Left ventricle myocardium superior (tissue), 1 donor: Measurements from ENCODE around the gene RNF150. TPM values are rescaled to one million over a fixed set of nuclear protein-coding genes. Genes with fewer than 3 reads are reported as not detected.
"Not testable (repeated sequence)": the region's sequence is repeated elsewhere in the genome, so short reads cannot be mapped to it uniquely, and the experiment has no call there.

Experiments used
- ATAC-seq: fragments of 200-7000 bp; cut with Tn5 transposase; one replicate; pipeline ENCODE4 v1.9.1; 2020; ENCODE audit warnings: mild to moderate bottlenecking, moderate library complexity
- DNase-seq: peaks from one replicate; pipeline ENCODE4 v3.0.0-alpha.2; 2020
- intact Hi-C: fragments of 100-400 bp; cut with micrococcal nuclease; formaldehyde crosslinking; loops from one replicate; pipeline ENCODE4 v1.11.0; 2022
- total RNA-seq: library from RNA; stranded (reverse); fragmentation: NEBNext Ultra II Directional; extraction: Animal tissue kit (Norgen Biotek cat#: 25700); gene quantifications from one replicate; pipeline ENCODE4 v1.2.1, GENCODE V29; 2021
- donor health status: DM: no; HTN: yes; CAD: no; lungs with severe emphysema.

The RNF150 gene
- total RNA-seq, 1 donor from 2014 or later, result 57.1 TPM

- intact Hi-C loops, result no loop called here
- ATAC-seq, result no peak
Observed at GRCh38 chr4:140862177-140862442, 271.2 kb downstream of the RNF150 start.

DNA sequence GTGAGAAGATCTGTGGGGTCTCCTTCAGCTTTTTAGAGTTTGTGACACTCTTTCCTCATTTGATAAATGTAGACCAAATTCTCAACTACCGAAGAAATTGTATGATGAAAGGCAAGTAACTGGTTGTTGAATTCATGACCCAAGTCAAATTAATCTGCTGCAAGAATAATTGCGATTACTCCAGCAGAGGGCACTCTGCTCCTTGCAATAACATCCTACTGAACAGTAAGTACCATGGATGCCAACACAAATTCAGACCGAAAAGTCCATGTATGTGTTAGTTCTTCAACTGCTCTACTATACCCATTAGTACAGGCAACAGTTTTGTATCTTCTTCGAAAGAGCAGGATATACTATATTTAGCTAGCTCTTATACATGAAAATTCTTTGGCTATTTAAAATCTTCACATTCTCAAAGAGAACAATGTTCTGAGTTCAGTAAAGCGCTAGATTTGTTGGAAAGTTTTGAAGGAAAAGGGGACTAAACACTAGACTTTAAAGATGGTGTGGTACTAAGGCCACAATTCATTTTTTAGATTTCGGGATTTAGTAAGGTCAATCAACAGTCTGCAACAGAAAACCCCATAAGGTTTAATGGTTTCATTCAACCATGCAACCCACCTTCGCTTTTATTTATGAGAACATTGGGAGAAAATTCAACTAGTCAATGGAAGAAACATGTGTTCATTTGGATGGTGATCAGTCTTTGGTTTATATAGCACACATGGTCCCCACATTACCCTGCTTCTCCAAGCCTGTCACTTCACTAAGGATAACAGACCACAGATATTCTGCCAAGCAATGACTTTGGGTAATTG lies 271.7 kb downstream of the RNF150 start:
- intact Hi-C loops, result no loop called here
- DNase-seq (no peak), ATAC-seq (peak; percentile 68)

More at GRCh38 chr4:140862177-140862442, 271.2 kb downstream of the RNF150 start:
- no peak for DNase-seq

- ATAC-seq (peak; percentile 16), DNase-seq (peak; percentile 29)
- intact Hi-C loops, result no loop called here
Observed at GRCh38 chr4:140858897-140859296, 274.4 kb downstream of the RNF150 start.

- no peak for ATAC-seq
- intact Hi-C loops, result no loop called here
- no peak for DNase-seq
Observed at GRCh38 chr4:140857111-140857510, 276.2 kb downstream of the RNF150 start.

- intact Hi-C loops, result no loop called here
- DNase-seq (peak; percentile 29), ATAC-seq (peak; percentile 66)
Observed at GRCh38 chr4:140856621-140857062, 276.6 kb downstream of the RNF150 start.

DNA sequence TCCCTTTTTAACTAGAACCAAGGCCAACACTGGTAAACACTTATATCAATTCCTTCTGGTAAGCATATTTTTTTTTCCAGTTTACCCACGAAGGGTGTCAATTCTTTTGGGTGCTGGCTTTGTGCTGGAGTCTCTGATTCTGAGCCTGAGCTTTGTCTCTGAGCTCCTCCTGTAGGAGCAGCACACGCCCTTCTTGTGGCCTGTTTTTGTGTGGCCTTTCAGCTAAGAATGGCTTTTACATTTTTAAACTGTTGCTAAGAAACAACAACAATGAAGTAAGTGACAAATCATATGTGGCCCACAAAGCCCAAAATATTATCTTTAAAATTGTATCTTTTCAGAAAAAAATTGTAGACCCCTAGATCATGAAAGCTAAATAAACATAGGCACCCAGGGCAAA lies 279.1 kb downstream of the RNF150 start:
- intact Hi-C loops, result no loop called here
- no peak for ATAC-seq
- no peak for DNase-seq

GRCh38 chr4:140851804-140852203 lies 281.5 kb downstream of the RNF150 start:
- intact Hi-C loops, result no loop called here
- no peak for DNase-seq
- no peak for ATAC-seq

- ATAC-seq (peak; percentile 72), DNase-seq (no peak)
- intact Hi-C loops, result no loop called here
Observed at GRCh38 chr4:140851032-140851636, 282.1 kb downstream of the RNF150 start.

DNA sequence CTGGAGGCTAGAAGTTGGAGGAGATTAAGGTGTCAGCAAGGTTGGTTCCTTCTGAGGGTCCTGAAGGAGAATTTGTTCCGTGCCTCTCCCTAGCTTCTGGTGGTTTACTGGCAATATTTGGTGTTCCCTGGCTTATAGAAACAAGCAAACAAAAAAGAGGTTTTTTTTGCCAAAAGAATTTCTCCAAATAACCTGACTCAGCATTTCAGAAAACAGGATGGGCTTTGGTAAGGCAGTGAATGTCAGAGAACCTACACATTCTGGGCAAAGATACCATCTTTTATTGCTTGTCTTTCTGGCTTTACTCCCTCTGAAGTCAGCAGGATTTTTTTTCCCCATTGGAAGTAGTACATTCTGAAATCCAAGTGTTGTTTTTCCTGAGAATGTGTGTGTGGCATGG lies 283.7 kb downstream of the RNF150 start:
- DNase-seq, result no peak
- ATAC-seq, result no peak
- intact Hi-C loops, result no loop called here

DNA sequence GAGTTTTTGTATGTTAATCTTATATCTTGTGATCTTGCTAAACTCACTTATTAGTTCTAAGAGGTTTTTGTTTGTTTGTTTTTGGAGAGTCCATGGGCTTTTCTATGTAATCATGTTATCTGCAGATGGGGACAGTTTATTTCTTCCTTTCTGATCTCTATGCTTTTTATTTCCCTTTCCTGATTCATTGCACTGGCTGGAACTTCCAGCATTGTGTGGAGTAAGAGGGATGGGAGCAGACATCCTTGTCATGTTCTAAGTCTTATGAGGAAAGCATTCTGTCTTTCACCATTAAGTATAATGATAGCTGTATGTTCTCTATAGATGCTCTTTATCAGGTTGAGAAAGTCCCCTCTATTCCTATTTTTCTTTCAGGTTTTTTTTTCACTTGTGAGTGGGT lies 286.5 kb downstream of the RNF150 start:
- DNase-seq, result no peak
- intact Hi-C loops, result no loop called here
- ATAC-seq, result no peak

DNA sequence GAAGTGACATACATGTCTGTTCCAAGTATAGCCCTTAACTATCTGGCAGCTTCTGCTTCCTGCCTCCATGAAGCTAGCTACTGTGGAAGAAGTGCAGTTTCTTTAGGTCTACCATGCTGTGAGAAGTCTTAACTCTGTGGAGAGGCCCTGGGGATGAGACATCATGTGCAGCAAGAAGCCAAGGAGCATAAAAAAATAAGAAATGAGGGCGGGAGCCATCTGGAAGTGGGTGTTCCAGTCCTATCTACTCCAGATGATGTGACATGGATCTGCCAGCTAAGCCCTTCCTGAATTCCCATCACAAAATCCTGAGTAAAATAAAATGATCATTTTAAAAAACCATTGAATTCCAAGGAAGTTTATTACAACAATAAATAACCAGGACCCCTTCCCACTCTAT lies 289.2 kb downstream of the RNF150 start:
- DNase-seq, result no peak
- intact Hi-C loops, result no loop called here
- no peak for ATAC-seq

- intact Hi-C loops, result no loop called here
- DNase-seq (no peak), ATAC-seq (no peak)
Observed at GRCh38 chr4:140841186-140841585, 292.1 kb downstream of the RNF150 start.

GRCh38 chr4:140839888-140840790 lies 293.1 kb downstream of the RNF150 start:
- ATAC-seq (peak; percentile 37), DNase-seq (no peak)
- intact Hi-C loops, result no loop called here

GRCh38 chr4:140839406-140839805 lies 293.9 kb downstream of the RNF150 start:
- no peak for DNase-seq
- ATAC-seq, result no peak
- intact Hi-C loops, result no loop called here

DNA sequence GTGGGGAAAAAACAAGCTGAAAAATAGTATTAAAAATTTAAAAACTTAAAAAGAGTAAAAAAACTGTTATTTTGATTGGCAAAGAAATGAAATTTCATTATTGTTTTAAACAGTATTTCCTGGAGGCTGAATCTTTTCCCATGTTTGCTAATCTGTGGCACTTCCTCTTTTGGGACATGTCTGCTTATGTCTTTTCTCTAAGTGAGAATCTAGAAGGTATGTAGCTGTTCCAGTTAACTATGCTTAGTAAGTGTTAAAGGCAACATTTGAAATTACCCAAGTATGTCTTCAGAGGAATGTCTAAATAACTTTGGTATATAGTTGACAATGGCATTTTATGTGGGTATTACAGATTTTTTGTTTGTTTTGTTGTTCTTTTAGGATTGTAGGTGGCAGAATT lies 295.5 kb downstream of the RNF150 start:
- intact Hi-C loops, result no loop called here
- ATAC-seq (no peak), DNase-seq (no peak)

- intact Hi-C loops, result no loop called here
- ATAC-seq, result no peak
- no peak for DNase-seq
Observed at GRCh38 chr4:140834839-140835495, 298.3 kb downstream of the RNF150 start.

GRCh38 chr4:140833280-140833679 lies 300.0 kb downstream of the RNF150 start:
- intact Hi-C loops, result no loop called here
- no peak for ATAC-seq
- no peak for DNase-seq

GRCh38 chr4:140829825-140830224 lies 303.4 kb downstream of the RNF150 start:
- intact Hi-C loops, result no loop called here
- ATAC-seq, result no peak

DNA sequence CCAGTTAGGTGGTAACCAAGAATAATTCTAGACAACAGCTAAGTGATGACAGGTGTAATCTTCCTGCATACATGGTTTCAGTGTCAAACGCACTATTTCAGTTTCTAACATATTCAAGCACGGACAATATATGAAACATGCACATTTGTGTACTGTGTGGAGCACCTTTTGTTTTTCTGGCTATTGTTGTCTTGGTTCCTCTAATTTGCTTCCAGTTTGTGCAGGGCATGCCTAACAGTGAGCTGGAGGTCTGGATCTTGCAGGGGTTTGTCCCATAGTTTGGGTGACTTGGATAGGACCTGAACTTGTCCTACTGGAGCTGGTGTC lies 306.6 kb downstream of the RNF150 start:
- DNase-seq, result no peak
- ATAC-seq, result no peak
- intact Hi-C loops, result no loop called here

More at GRCh38 chr4:140829825-140830224, 303.4 kb downstream of the RNF150 start:
- no peak for DNase-seq

DNA sequence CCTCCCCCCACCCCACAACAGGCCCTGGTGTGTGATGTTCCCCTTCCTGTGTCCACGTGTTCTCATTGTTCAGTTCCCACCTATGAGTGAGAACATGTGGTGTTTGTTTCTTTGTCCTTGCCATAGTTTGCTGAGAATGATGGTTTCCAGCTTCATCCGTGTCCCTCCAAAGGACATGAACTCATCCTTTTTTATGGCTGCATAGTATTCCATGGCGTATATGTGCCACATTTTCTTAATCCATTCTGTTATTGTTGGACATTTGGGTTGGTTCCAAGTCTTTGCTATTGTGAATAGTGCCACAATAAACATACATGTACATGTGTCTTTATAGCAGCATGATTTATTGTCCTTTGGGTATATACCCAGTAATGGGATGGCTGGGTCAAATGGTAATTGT lies 312.7 kb downstream of the RNF150 start:
- DNase-seq, intact Hi-C loops, ATAC-seq: not testable (repeated sequence)
